Cardiac fibroblast (primary cell): ENCODE measurements around the gene RPP25L.

Experiments
- DNase-seq, 2 donors: peaks; one replicate each; pipeline versions ENCODE4 v3.0.0 to v3.0.0-alpha.2; 2010; ENCODE audit warnings: low read depth in 2 of 2
- H3K4me3 ChIP-seq, 2 donors: replicated peaks in 1 of 2; 1 replicate in 1 of 2; 2 replicates in 1 of 2; pipeline ENCODE4 v1.5.1; 2011; ENCODE audit warnings: low read depth in 2 of 2, low read length in 2 of 2, mild to moderate bottlenecking in 2 of 2, moderate library complexity in 1 of 2
- CTCF ChIP-seq: IDR thresholded peaks from one replicate; pipeline ENCODE4 v1.5.1; 2011; ENCODE audit warnings: low read depth, mild to moderate bottlenecking, low read length, inconsistent platforms

The RPP25L gene

GRCh38 chr9:34578241-34579103 is 33.4 kb downstream of the RPP25L start:
- peak; percentile 46 to 53 for DNase-seq
- TF ChIP-seq CTCF = no peak

GRCh38 chr9:34577400-34578240 is 34.3 kb downstream of the RPP25L start:
- no peak for DNase-seq
- no peak overlapping the region for H3K4me3 ChIP-seq
- TF ChIP-seq CTCF = no peak

More at GRCh38 chr9:34578241-34579103, 33.4 kb downstream of the RPP25L start:
- no peak overlapping the region for H3K4me3 ChIP-seq

GRCh38 chr9:34576597-34577399 is 35.1 kb downstream of the RPP25L start:
- H3K4me3 ChIP-seq = no peak overlapping the region
- DNase-seq = no peak
- TF ChIP-seq CTCF = no peak

GRCh38 chr9:34575862-34576596 is 35.9 kb downstream of the RPP25L start:
- TF ChIP-seq CTCF = no peak
- DNase-seq = no peak

GRCh38 chr9:34575241-34575640 is 36.7 kb downstream of the RPP25L start:
- no peak overlapping the region for H3K4me3 ChIP-seq
- DNase-seq = no peak
- no peak for TF ChIP-seq CTCF

More at GRCh38 chr9:34575862-34576596, 35.9 kb downstream of the RPP25L start:
- H3K4me3 ChIP-seq = no peak overlapping the region

- no peak for TF ChIP-seq CTCF
- no peak overlapping the region for H3K4me3 ChIP-seq
- DNase-seq = no peak
Measured at GRCh38 chr9:34574571-34574970, 37.3 kb downstream of the RPP25L start.
